GM23248 (cell line): ENCODE measurements around the gene OLFML2B. TPM values are rescaled to one million over a fixed set of nuclear protein-coding genes. Genes with fewer than 3 reads are reported as not detected.

ENCODE experiments used
- DNase-seq: peaks from one replicate; pipeline ENCODE4 v3.0.0-alpha.2; 2015
- H2AFZ ChIP-seq: fragments of 200-600 bp; sonication (generic); 2 replicates; pipeline ENCODE4 v1.6.1; 2016; ENCODE audit warnings: antibody characterized with exemption
- H3F3A ChIP-seq: fragments of 200-600 bp; sonication (generic); 2 replicates; pipeline ENCODE4 v1.6.1; 2016; ENCODE audit warnings: mild to moderate bottlenecking, antibody characterized with exemption, mixed run types; ENCODE audit not compliant: insufficient read depth
- H3K27ac ChIP-seq: fragments of 200-600 bp; sonication (generic); 2 replicates; pipeline ENCODE4 v1.5.1; 2016; ENCODE audit warnings: mild to moderate bottlenecking
- H3K27me3 ChIP-seq: fragments of 200-600 bp; sonication (generic); replicated peaks from 2 replicates; pipeline ENCODE4 v1.6.1; 2016; ENCODE audit warnings: mild to moderate bottlenecking; ENCODE audit not compliant: insufficient read depth
- H3K36me3 ChIP-seq: fragments of 200-600 bp; sonication (generic); 2 replicates; pipeline ENCODE4 v1.6.1; 2016; ENCODE audit warnings: low read depth, mild to moderate bottlenecking
- H3K4me1 ChIP-seq: fragments of 200-600 bp; sonication (generic); 2 replicates; pipeline ENCODE4 v1.6.1; 2016; ENCODE audit warnings: mild to moderate bottlenecking; ENCODE audit not compliant: insufficient read depth
- H3K4me2 ChIP-seq: fragments of 200-600 bp; sonication (generic); one replicate; pipeline ENCODE4 v1.6.1; 2016; ENCODE audit warnings: mild to moderate bottlenecking; ENCODE audit not compliant: unreplicated experiment
- H3K4me3 ChIP-seq: fragments of 200-600 bp; sonication (generic); 2 replicates; pipeline ENCODE4 v1.5.1; 2016; ENCODE audit warnings: mild to moderate bottlenecking
- H3K79me2 ChIP-seq: fragments of 200-600 bp; sonication (generic); 2 replicates; pipeline ENCODE4 v1.6.1; 2016; ENCODE audit warnings: mild to moderate bottlenecking; ENCODE audit not compliant: insufficient read depth
- H3K9ac ChIP-seq: fragments of 200-600 bp; sonication (generic); 2 replicates; pipeline ENCODE4 v1.6.1; 2016; ENCODE audit warnings: mild to moderate bottlenecking
- H3K9me2 ChIP-seq: fragments of 200-600 bp; sonication (generic); 2 replicates; pipeline ENCODE4 v1.6.1; 2016; ENCODE audit warnings: mixed run types, mild to moderate bottlenecking, moderate library complexity; ENCODE audit not compliant: insufficient read depth
- H3K9me3 ChIP-seq: fragments of 200-600 bp; sonication (generic); one replicate; pipeline ENCODE4 v1.6.1; 2017; ENCODE audit warnings: low read depth
- H4K20me1 ChIP-seq: fragments of 200-600 bp; sonication (generic); 2 replicates; pipeline ENCODE4 v1.6.0; 2016; ENCODE audit not compliant: insufficient read depth
- EZH2 ChIP-seq: fragments of 200-600 bp; sonication (generic); IDR thresholded peaks from 2 replicates; pipeline ENCODE4 v1.6.1; 2018; ENCODE audit warnings: antibody characterized with exemption, mild to moderate bottlenecking; ENCODE audit not compliant: insufficient read depth, poor library complexity, severe bottlenecking
- EZH2phosphoT487 ChIP-seq: fragments of 200-600 bp; sonication (generic); IDR thresholded peaks from 2 replicates; pipeline ENCODE4 v1.6.1; 2018; ENCODE audit warnings: antibody characterized with exemption, moderate library complexity, mild to moderate bottlenecking, low read depth; ENCODE audit not compliant: insufficient read depth
- WGBS, 2 experiments: methylation state at CpG; one replicate each; pipeline ENCODE4 v1.1.6; 2015 to 2017; ENCODE audit warnings: low lambda C conversion rate in 2 of 2, low coverage in 1 of 2; ENCODE audit errors: missing lambda C conversion rate in 2 of 2; 5-methylcytosine and 5-hydroxymethylcytosine counted together
- in situ Hi-C: fragments of 300-500 bp; cut with MboI; formaldehyde crosslinking; loops from 2 replicates; pipeline ENCODE4 v1.15.0; 2020
- polyA plus RNA-seq: library from polyadenylated mRNA; unstranded; fragments of >200 nt; fragmentation: Nextera tagmentation; extraction: Ambion mirVana; gene quantifications from 2 replicates; pipeline ENCODE4 v1.2.1, GENCODE V29; 2016
- total RNA-seq: library from RNA; depleted of rRNA; stranded (reverse); fragments of >200 nt; shearing (Covaris generic); gene quantifications from 2 replicates; pipeline ENCODE4 v1.2.3, GENCODE V29; 2014

OLFML2B gene
- total and polyA plus RNA-seq, 2 experiments from 2014 or later = 0.98 to 1.1 TPM

GRCh38 chr1:162040657-162041056 is 17.0 kb upstream of the OLFML2B start:
- H3K27me3 ChIP-seq = no peaks in the 10 kb centered on the region
- H3K4me1 ChIP-seq = peaks cover 10% of the 10 kb centered on the region
- in situ Hi-C loops = no loop called here

GRCh38 chr1:162040001-162040400 is 16.3 kb upstream of the OLFML2B start:
- no peaks in the 10 kb centered on the region for H3K79me2 ChIP-seq
- H3K4me3 ChIP-seq = no peak overlapping the region
- peaks cover 10% of the 10 kb centered on the region for H3K4me1 ChIP-seq
- H4K20me1 ChIP-seq = no peaks in the 10 kb centered on the region
- WGBS, 2 experiments = 74 to 81% methylated on average over 4 of the region's 4 CpGs
- DNase-seq = no peak
- H3K36me3 ChIP-seq = no peaks in the 10 kb centered on the region
- no peak for TF ChIP-seq EZH2
- no peak for TF ChIP-seq EZH2phosphoT487
- H3K27ac ChIP-seq = no peak overlapping the region
- H3K9me3 ChIP-seq = no peaks in the 10 kb centered on the region
- H3K9me2 ChIP-seq = no peaks in the 10 kb centered on the region
- H3K4me2 ChIP-seq = no peak overlapping the region
- no peak overlapping the region for H3K9ac ChIP-seq
- no peaks in the 10 kb centered on the region for H3F3A ChIP-seq
- in situ Hi-C loops = no loop called here
- H2AFZ ChIP-seq = no peak overlapping the region
- no peaks in the 10 kb centered on the region for H3K27me3 ChIP-seq

More at GRCh38 chr1:162040657-162041056, 17.0 kb upstream of the OLFML2B start:
- H3K9me3 ChIP-seq = no peaks in the 10 kb centered on the region
- H3K27ac ChIP-seq = no peak overlapping the region
- H2AFZ ChIP-seq = no peak overlapping the region
- no peak overlapping the region for H3K4me3 ChIP-seq
- H3K9me2 ChIP-seq = no peaks in the 10 kb centered on the region
- H3K79me2 ChIP-seq = no peaks in the 10 kb centered on the region
- no peaks in the 10 kb centered on the region for H3F3A ChIP-seq
- peak; percentile 63 for DNase-seq
- H3K36me3 ChIP-seq = no peaks in the 10 kb centered on the region
- H3K4me2 ChIP-seq = no peak overlapping the region
- H3K9ac ChIP-seq = no peak overlapping the region
- no peak for TF ChIP-seq EZH2phosphoT487
- TF ChIP-seq EZH2 = no peak
- H4K20me1 ChIP-seq = no peaks in the 10 kb centered on the region

GRCh38 chr1:162038624-162039023 is 15.0 kb upstream of the OLFML2B start:
- no peak for DNase-seq
- H4K20me1 ChIP-seq = no peaks in the 10 kb centered on the region
- H2AFZ ChIP-seq = no peak overlapping the region
- H3K79me2 ChIP-seq = no peaks in the 10 kb centered on the region
- no peak overlapping the region for H3K27ac ChIP-seq
- H3K4me3 ChIP-seq = no peak overlapping the region
- TF ChIP-seq EZH2phosphoT487 (no peak), EZH2 (no peak)
- no peaks in the 10 kb centered on the region for H3K36me3 ChIP-seq
- H3K27me3 ChIP-seq = peaks cover 8% of the 10 kb centered on the region; the same call in 1 of the 2 replicates
- no peak overlapping the region for H3K4me2 ChIP-seq
- H3K9me3 ChIP-seq = no peaks in the 10 kb centered on the region
- in situ Hi-C loops = no loop called here
- 82 to 97% methylated on average over 1 of the region's 1 CpG for WGBS, 2 experiments
- no peaks in the 10 kb centered on the region for H3F3A ChIP-seq
- H3K9me2 ChIP-seq = no peaks in the 10 kb centered on the region
- H3K4me1 ChIP-seq = peaks cover 10% of the 10 kb centered on the region
- H3K9ac ChIP-seq = no peak overlapping the region

GRCh38 chr1:162036163-162036562 is 12.5 kb upstream of the OLFML2B start:
- Histone ChIP-seq H3K9me2 (no peaks in the 10 kb centered on the region), H4K20me1 (no peaks in the 10 kb centered on the region), H2AFZ (no peak overlapping the region), H3F3A (no peaks in the 10 kb centered on the region), H3K9me3 (no peaks in the 10 kb centered on the region), H3K27me3 (peaks cover 13% of the 10 kb centered on the region; the same call in 1 of the 2 replicates), H3K27ac (no peak overlapping the region), H3K79me2 (no peaks in the 10 kb centered on the region), H3K4me3 (no peak overlapping the region), H3K36me3 (no peaks in the 10 kb centered on the region), H3K9ac (no peak overlapping the region), H3K4me2 (no peak overlapping the region), H3K4me1 (peaks cover 10% of the 10 kb centered on the region)
- DNase-seq = peak; percentile 31
- in situ Hi-C loops = no loop called here
- TF ChIP-seq EZH2phosphoT487 (no peak), EZH2 (no peak)
- WGBS, 2 experiments = 100% methylated on average over 1 of the region's 1 CpG

- no peaks in the 10 kb centered on the region for H3K9me3 ChIP-seq
- H3K9ac ChIP-seq = no peak overlapping the region
- no peaks in the 10 kb centered on the region for H4K20me1 ChIP-seq
- H3K79me2 ChIP-seq = no peaks in the 10 kb centered on the region
- DNase-seq = peak; percentile 26
- peaks cover 13% of the 10 kb centered on the region; the same call in 1 of the 2 replicates for H3K27me3 ChIP-seq
- H3K36me3 ChIP-seq = no peaks in the 10 kb centered on the region
- H3K4me2 ChIP-seq = no peak overlapping the region
- H3K4me3 ChIP-seq = no peak overlapping the region
- H2AFZ ChIP-seq = no peak overlapping the region
- peaks cover 10% of the 10 kb centered on the region for H3K4me1 ChIP-seq
- no peak overlapping the region for H3K27ac ChIP-seq
- in situ Hi-C loops = no loop called here
- TF ChIP-seq EZH2 (no peak), EZH2phosphoT487 (no peak)
- no peaks in the 10 kb centered on the region for H3F3A ChIP-seq
- WGBS, 2 experiments = 5 to 6% methylated on average over 2 of the region's 2 CpGs
- H3K9me2 ChIP-seq = no peaks in the 10 kb centered on the region
Measured at GRCh38 chr1:162035241-162035640, 11.6 kb upstream of the OLFML2B start.
